GM23248 (cell line): Measurements from ENCODE around the gene ARSJ. TPM values are rescaled to one million over a fixed set of nuclear protein-coding genes. Genes with fewer than 3 reads are reported as not detected.
"Not testable (repeated sequence)": the region's sequence is repeated elsewhere in the genome, so short reads cannot be mapped to it uniquely, and the experiment has no call there.

ENCODE experiments used
- DNase-seq: peaks from one replicate; pipeline ENCODE4 v3.0.0-alpha.2; 2015
- H2AFZ ChIP-seq: fragments of 200-600 bp; sonication (generic); 2 replicates; pipeline ENCODE4 v1.6.1; 2016; ENCODE audit warnings: antibody characterized with exemption
- H3F3A ChIP-seq: fragments of 200-600 bp; sonication (generic); 2 replicates; pipeline ENCODE4 v1.6.1; 2016; ENCODE audit warnings: mild to moderate bottlenecking, antibody characterized with exemption, mixed run types; ENCODE audit not compliant: insufficient read depth
- H3K27ac ChIP-seq: fragments of 200-600 bp; sonication (generic); 2 replicates; pipeline ENCODE4 v1.5.1; 2016; ENCODE audit warnings: mild to moderate bottlenecking
- H3K27me3 ChIP-seq: fragments of 200-600 bp; sonication (generic); replicated peaks from 2 replicates; pipeline ENCODE4 v1.6.1; 2016; ENCODE audit warnings: mild to moderate bottlenecking; ENCODE audit not compliant: insufficient read depth
- H3K36me3 ChIP-seq: fragments of 200-600 bp; sonication (generic); 2 replicates; pipeline ENCODE4 v1.6.1; 2016; ENCODE audit warnings: low read depth, mild to moderate bottlenecking
- H3K4me1 ChIP-seq: fragments of 200-600 bp; sonication (generic); 2 replicates; pipeline ENCODE4 v1.6.1; 2016; ENCODE audit warnings: mild to moderate bottlenecking; ENCODE audit not compliant: insufficient read depth
- H3K4me2 ChIP-seq: fragments of 200-600 bp; sonication (generic); one replicate; pipeline ENCODE4 v1.6.1; 2016; ENCODE audit warnings: mild to moderate bottlenecking; ENCODE audit not compliant: unreplicated experiment
- H3K4me3 ChIP-seq: fragments of 200-600 bp; sonication (generic); 2 replicates; pipeline ENCODE4 v1.5.1; 2016; ENCODE audit warnings: mild to moderate bottlenecking
- H3K79me2 ChIP-seq: fragments of 200-600 bp; sonication (generic); 2 replicates; pipeline ENCODE4 v1.6.1; 2016; ENCODE audit warnings: mild to moderate bottlenecking; ENCODE audit not compliant: insufficient read depth
- H3K9ac ChIP-seq: fragments of 200-600 bp; sonication (generic); 2 replicates; pipeline ENCODE4 v1.6.1; 2016; ENCODE audit warnings: mild to moderate bottlenecking
- H3K9me2 ChIP-seq: fragments of 200-600 bp; sonication (generic); 2 replicates; pipeline ENCODE4 v1.6.1; 2016; ENCODE audit warnings: mixed run types, mild to moderate bottlenecking, moderate library complexity; ENCODE audit not compliant: insufficient read depth
- H3K9me3 ChIP-seq: fragments of 200-600 bp; sonication (generic); one replicate; pipeline ENCODE4 v1.6.1; 2017; ENCODE audit warnings: low read depth
- H4K20me1 ChIP-seq: fragments of 200-600 bp; sonication (generic); 2 replicates; pipeline ENCODE4 v1.6.0; 2016; ENCODE audit not compliant: insufficient read depth
- EZH2 ChIP-seq: fragments of 200-600 bp; sonication (generic); IDR thresholded peaks from 2 replicates; pipeline ENCODE4 v1.6.1; 2018; ENCODE audit warnings: antibody characterized with exemption, mild to moderate bottlenecking; ENCODE audit not compliant: insufficient read depth, poor library complexity, severe bottlenecking
- EZH2phosphoT487 ChIP-seq: fragments of 200-600 bp; sonication (generic); IDR thresholded peaks from 2 replicates; pipeline ENCODE4 v1.6.1; 2018; ENCODE audit warnings: antibody characterized with exemption, moderate library complexity, mild to moderate bottlenecking, low read depth; ENCODE audit not compliant: insufficient read depth
- WGBS, 2 experiments: methylation state at CpG; one replicate each; pipeline ENCODE4 v1.1.6; 2015 to 2017; ENCODE audit warnings: low lambda C conversion rate in 2 of 2, low coverage in 1 of 2; ENCODE audit errors: missing lambda C conversion rate in 2 of 2; 5-methylcytosine and 5-hydroxymethylcytosine counted together
- in situ Hi-C: fragments of 300-500 bp; cut with MboI; formaldehyde crosslinking; loops from 2 replicates; pipeline ENCODE4 v1.15.0; 2020
- polyA plus RNA-seq: library from polyadenylated mRNA; unstranded; fragments of >200 nt; fragmentation: Nextera tagmentation; extraction: Ambion mirVana; gene quantifications from 2 replicates; pipeline ENCODE4 v1.2.1, GENCODE V29; 2016
- total RNA-seq: library from RNA; depleted of rRNA; stranded (reverse); fragments of >200 nt; shearing (Covaris generic); gene quantifications from 2 replicates; pipeline ENCODE4 v1.2.3, GENCODE V29; 2014

ARSJ gene
- total and polyA plus RNA-seq, 2 experiments from 2014 or later, result 32.2 to 33.7 TPM

- H3K9ac ChIP-seq, result no peak overlapping the region
- no peak overlapping the region for H3K27ac ChIP-seq
- H3K9me3 ChIP-seq, result no peaks in the 10 kb centered on the region
- H4K20me1 ChIP-seq, result no peaks in the 10 kb centered on the region
- 96 to 98% methylated on average over 4 of the region's 4 CpGs for WGBS, 2 experiments
- H3K4me1 ChIP-seq, result peaks cover 25% of the 10 kb centered on the region
- no peaks in the 10 kb centered on the region for H3K79me2 ChIP-seq
- in situ Hi-C loops, result no loop called here
- TF ChIP-seq EZH2 (no peak), EZH2phosphoT487 (no peak)
- H3K27me3 ChIP-seq, result no peaks in the 10 kb centered on the region
- no peak overlapping the region for H2AFZ ChIP-seq
- H3K4me2 ChIP-seq, result no peak overlapping the region
- H3K4me3 ChIP-seq, result no peak overlapping the region
- peaks cover 8% of the 10 kb centered on the region; the same call in 1 of the 2 replicates for H3F3A ChIP-seq
- H3K9me2 ChIP-seq, result no peaks in the 10 kb centered on the region
- H3K36me3 ChIP-seq, result no peaks in the 10 kb centered on the region
- DNase-seq, result no peak
Observed at GRCh38 chr4:114017120-114017917, 37.9 kb upstream of the ARSJ start.

GRCh38 chr4:114015444-114015899 lies 36.0 kb upstream of the ARSJ start:
- Histone ChIP-seq H3K79me2 (no peaks in the 10 kb centered on the region), H3F3A (peaks cover 8% of the 10 kb centered on the region; the same call in 1 of the 2 replicates), H3K4me2 (no peak overlapping the region), H4K20me1 (no peaks in the 10 kb centered on the region), H3K9ac (no peak overlapping the region), H2AFZ (no peak overlapping the region), H3K4me1 (peaks cover 25% of the 10 kb centered on the region), H3K9me2 (no peaks in the 10 kb centered on the region), H3K36me3 (no peaks in the 10 kb centered on the region), H3K4me3 (no peak overlapping the region), H3K9me3 (no peaks in the 10 kb centered on the region), H3K27ac (peak overlapping the region; percentile 60), H3K27me3 (no peaks in the 10 kb centered on the region)
- in situ Hi-C loops, result no loop called here
- TF ChIP-seq EZH2 (no peak), EZH2phosphoT487 (0 out of 2 replicates have a peak, but pooled peaks have one; percentile 28)
- DNase-seq, result peak; percentile 97
- WGBS, 2 experiments, result 0% methylated on average over 1 of the region's 1 CpG

DNA sequence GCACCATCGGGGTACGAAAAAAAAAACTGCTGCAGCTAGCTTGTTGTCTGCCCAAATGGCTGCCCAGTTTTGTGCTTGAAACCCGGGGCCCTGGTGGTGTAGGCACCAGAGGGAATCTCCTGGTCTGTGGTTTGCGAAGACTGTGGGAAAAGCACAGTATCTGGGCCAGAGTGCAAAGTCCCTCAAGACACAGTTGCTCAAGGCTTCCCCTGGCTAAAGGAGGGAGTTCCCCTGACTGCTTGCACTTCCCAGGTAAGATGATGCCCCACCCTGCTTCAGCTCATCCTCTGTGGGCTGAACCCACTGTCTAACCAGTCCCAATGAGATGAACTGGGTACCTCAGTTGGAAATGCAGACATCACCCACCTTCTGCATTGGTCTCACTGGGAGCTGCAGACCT lies 33.8 kb upstream of the ARSJ start:
- peaks cover 15% of the 10 kb centered on the region for H3K4me1 ChIP-seq
- H3K9me2 ChIP-seq, H4K20me1 ChIP-seq, H3K4me3 ChIP-seq, H3K9ac ChIP-seq, H3K27me3 ChIP-seq, H3K79me2 ChIP-seq, in situ Hi-C loops, H3K36me3 ChIP-seq, H2AFZ ChIP-seq, H3K27ac ChIP-seq, H3K4me2 ChIP-seq, H3K9me3 ChIP-seq, H3F3A ChIP-seq, DNase-seq: not testable (repeated sequence)
- 94 to 98% methylated on average over 4 of the region's 4 CpGs for WGBS, 2 experiments

- H3F3A ChIP-seq, result peaks cover 8% of the 10 kb centered on the region; the same call in 1 of the 2 replicates
- WGBS, 2 experiments, result 97% methylated on average over 8 of the region's 8 CpGs
- TF ChIP-seq EZH2phosphoT487, result no peak
- no peak for TF ChIP-seq EZH2
- H3K9ac ChIP-seq, result no peak overlapping the region
- no peak overlapping the region for H3K4me2 ChIP-seq
- in situ Hi-C loops, result no loop called here
- H3K27me3 ChIP-seq, result no peaks in the 10 kb centered on the region
- no peaks in the 10 kb centered on the region for H3K9me2 ChIP-seq
- H3K36me3 ChIP-seq, result no peaks in the 10 kb centered on the region
- no peaks in the 10 kb centered on the region for H3K9me3 ChIP-seq
- H3K4me1 ChIP-seq, result peaks cover 15% of the 10 kb centered on the region
- H2AFZ ChIP-seq, result no peak overlapping the region
- DNase-seq, result no peak
- H4K20me1 ChIP-seq, result no peaks in the 10 kb centered on the region
- no peaks in the 10 kb centered on the region for H3K79me2 ChIP-seq
- H3K27ac ChIP-seq, result no peak overlapping the region
- no peak overlapping the region for H3K4me3 ChIP-seq
Observed at GRCh38 chr4:114012749-114013148, 33.3 kb upstream of the ARSJ start.
